CD4-positive, alpha-beta memory T cell (primary cell): ENCODE results near the gene LRIT2. TPM values are rescaled to one million over a fixed set of nuclear protein-coding genes. Genes with fewer than 3 reads are reported as not detected.
"Not testable (repeated sequence)": the region's sequence is repeated elsewhere in the genome, so short reads cannot be mapped to it uniquely, and the experiment has no call there.

Experiments used
- CTCF ChIA-PET: fragments of 350-600 bp; sonication (Branson Sonifier 250); formaldehyde crosslinking; loops from one replicate; lab custom pipeline; 2021; ENCODE audit warnings: inconsistent platforms; ENCODE audit not compliant: partially characterized antibody; lab: Charles Lee
- POLR2A ChIA-PET: fragments of 350-600 bp; sonication (Branson Sonifier 250); formaldehyde crosslinking; loops from one replicate; lab custom pipeline; 2021; ENCODE audit not compliant: partially characterized antibody; lab: Charles Lee
- DNase-seq, 5 donors: peaks; one replicate each; pipeline versions ENCODE4 v3.0.0 to v3.0.0-alpha.2; 2020 to 2022; ENCODE audit warnings: mixed read lengths in 1 of 5
- H3K27ac ChIP-seq: one replicate; pipeline ENCODE4 v1.7.0; 2013; ENCODE audit warnings: low read depth, low read length
- H3K27me3 ChIP-seq: 2 replicates; pipeline ENCODE4 v1.7.0; 2013; ENCODE audit warnings: mild to moderate bottlenecking, low read length, moderate library complexity; ENCODE audit not compliant: insufficient read depth
- H3K36me3 ChIP-seq: 2 replicates; pipeline ENCODE4 v1.7.0; 2013; ENCODE audit warnings: mild to moderate bottlenecking, low read length, moderate library complexity; ENCODE audit not compliant: insufficient read depth
- H3K4me1 ChIP-seq: 2 replicates; pipeline ENCODE4 v1.7.0; 2013; ENCODE audit warnings: mild to moderate bottlenecking, low read length, moderate library complexity; ENCODE audit not compliant: insufficient read depth
- H3K4me3 ChIP-seq, 2 donors: one replicate each; pipeline ENCODE4 v1.7.0; 2013; ENCODE audit warnings: low read length in 2 of 2, mild to moderate bottlenecking in 1 of 2
- H3K9me3 ChIP-seq, 2 donors: one replicate each; pipeline ENCODE4 v1.7.0; 2013; ENCODE audit warnings: low read length in 2 of 2, control low read depth in 1 of 2; ENCODE audit not compliant: control insufficient read depth in 1 of 2
- H3K27ac Mint-ChIP-seq, 7 donors: one replicate each; pipeline ENCODE4 v1.8.0; 2020 to 2021; ENCODE audit warnings: mixed read lengths in 7 of 7, mild to moderate bottlenecking in 6 of 7, inconsistent platforms in 3 of 7, moderate library complexity in 3 of 7
- H3K27me3 Mint-ChIP-seq, 2 donors: one replicate each; pipeline ENCODE4 v1.8.0; 2020 to 2021; ENCODE audit warnings: mixed read lengths in 2 of 2
- H3K36me3 Mint-ChIP-seq, 2 donors: one replicate each; pipeline ENCODE4 v1.8.0; 2020 to 2021; ENCODE audit warnings: mixed read lengths in 2 of 2, inconsistent platforms in 1 of 2, mild to moderate bottlenecking in 1 of 2
- H3K4me1 Mint-ChIP-seq, 4 donors: one replicate each; pipeline ENCODE4 v1.8.0; 2020 to 2021; ENCODE audit warnings: mixed read lengths in 4 of 4, mild to moderate bottlenecking in 1 of 4
- H3K4me3 Mint-ChIP-seq, 8 donors: one replicate each; pipeline ENCODE4 v1.8.0; 2020 to 2021; ENCODE audit warnings: mixed read lengths in 8 of 8, mild to moderate bottlenecking in 7 of 8, moderate library complexity in 6 of 8, inconsistent platforms in 3 of 8
- H3K9me3 Mint-ChIP-seq, 8 donors: one replicate each; pipeline ENCODE4 v1.8.0; 2020 to 2021; ENCODE audit warnings: mixed read lengths in 8 of 8, mild to moderate bottlenecking in 5 of 8, inconsistent platforms in 3 of 8, moderate library complexity in 1 of 8
- intact Hi-C: fragments of 100-400 bp; cut with micrococcal nuclease; formaldehyde crosslinking; loops from one replicate; pipeline ENCODE4 v1.15.1; 2023
- polyA plus RNA-seq, 2 donors: library from polyadenylated mRNA; unstranded; fragments of 300-500 nt; fragmentation: Illumina TruSeq; gene quantifications; one replicate each; pipeline ENCODE4 v1.2.3, GENCODE V29; 2021
- total RNA-seq, 2 experiments: library from RNA; stranded (reverse); gene quantifications; one replicate each; pipeline ENCODE4 v1.2.3, GENCODE V29; 2021

LRIT2 gene
- total and polyA plus RNA-seq, 4 experiments from 2014 or later: not detected

DNA sequence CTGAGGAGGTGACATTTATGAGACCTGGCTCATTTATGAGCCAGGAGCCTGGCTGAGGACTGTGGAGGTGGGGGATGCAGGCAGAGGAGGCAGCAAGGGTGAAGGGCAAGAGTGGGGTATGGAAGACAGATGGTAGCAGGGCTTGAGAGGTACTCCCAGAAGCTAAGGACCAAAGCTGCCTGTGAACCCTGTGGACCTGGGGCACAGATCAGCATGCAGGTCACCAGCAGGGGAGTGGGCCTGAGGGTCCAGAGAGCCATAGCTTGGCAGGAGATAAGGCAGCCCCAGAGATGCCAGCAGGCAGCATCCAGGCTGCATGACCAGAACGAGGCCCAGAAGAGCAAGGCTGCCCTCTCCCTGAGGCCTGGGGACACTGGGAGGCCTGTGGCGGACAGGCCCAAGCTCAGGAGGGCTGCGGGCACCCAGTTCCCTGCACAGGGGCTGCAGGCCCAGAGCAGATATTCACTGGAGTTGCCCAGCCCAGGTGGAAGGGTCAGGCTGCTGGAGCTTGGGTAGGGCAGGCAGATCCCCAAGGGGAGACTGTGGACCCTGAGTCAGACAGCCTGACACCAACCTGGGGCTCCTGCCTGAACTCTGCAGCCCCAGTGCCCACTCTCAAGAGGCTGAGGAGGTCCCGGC is 48.4 kb downstream of the LRIT2 start:
- Histone ChIP-seq H3K4me3 (no peak overlapping the region), H3K36me3 (no peaks in the 10 kb centered on the region), H3K27ac (no peak overlapping the region), H3K4me1 (peaks cover 30% of the 10 kb centered on the region), H3K27me3 (no peaks in the 10 kb centered on the region), H3K9me3 (no peaks in the 10 kb centered on the region)
- ChIA-PET POLR2A (interaction anchor here (0.7 to 1.8 kb wide), 5 partner anchors 14 to 37 kb away, joined by 3 to 11 read pairs (median 5); partner anchors contain the start of gene GHITM), CTCF (interaction anchor here (1.1 kb wide), 1 partner anchor 29 kb away, joined by 7 read pairs; no protein-coding TSS in a partner anchor)
- no peaks in the 10 kb centered on the region for H3K27me3 Mint-ChIP-seq
- intact Hi-C loops: no loop called here
- H3K4me3 Mint-ChIP-seq: peak overlapping the region in 3 of 8 donors; percentile 27 to 76 (median 72)
- H3K4me1 Mint-ChIP-seq: peaks cover 6 to 11% (median 7%) of the 10 kb centered on the region in 4 donors
- H3K9me3 Mint-ChIP-seq: no peaks in the 10 kb centered on the region
- no peak for DNase-seq
- H3K36me3 Mint-ChIP-seq: no peaks in the 10 kb centered on the region
- peak overlapping the region in 5 of 7 donors; percentile 82 to 91 (median 88) for H3K27ac Mint-ChIP-seq

DNA sequence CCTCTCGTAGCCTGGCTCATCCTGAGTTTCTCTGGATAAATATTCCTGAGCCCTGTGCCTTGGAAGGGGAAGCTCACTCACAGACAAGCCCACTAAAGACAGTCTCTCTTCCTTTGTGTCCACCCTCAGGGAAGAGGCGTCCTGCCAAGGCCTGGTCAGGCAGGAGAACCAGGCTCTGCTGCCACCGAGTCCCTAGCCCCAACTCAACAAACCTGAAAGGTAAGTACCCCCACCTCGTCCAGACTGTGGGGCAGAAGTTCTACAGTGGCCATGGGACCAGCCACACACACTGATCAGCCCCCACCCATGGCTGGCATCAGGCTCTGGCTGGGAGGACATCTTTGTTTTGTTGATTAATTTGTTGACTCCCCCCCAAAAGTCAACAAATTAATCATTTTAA is 49.0 kb downstream of the LRIT2 start:
- H3K4me1 Mint-ChIP-seq: peaks cover 6 to 11% (median 7%) of the 10 kb centered on the region in 4 donors

DNA sequence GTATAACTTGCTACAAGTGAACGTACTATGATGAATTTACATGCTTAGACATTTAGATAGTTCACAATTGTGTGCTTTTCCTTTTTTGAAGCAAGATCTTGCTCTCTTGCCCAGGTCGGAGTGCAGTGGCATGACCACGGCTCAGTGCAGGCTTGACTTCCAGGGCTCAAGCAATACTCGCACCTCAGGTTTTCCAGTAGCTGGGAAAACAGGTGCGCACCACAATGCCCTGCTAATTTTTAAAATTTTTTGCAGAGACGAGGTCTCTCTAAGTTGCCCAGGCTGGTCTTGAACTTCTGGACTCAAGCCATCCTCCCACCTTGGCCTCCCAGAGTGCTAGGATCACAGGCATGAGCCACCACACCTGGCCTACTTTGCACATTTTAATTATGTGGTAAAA is 49.9 kb downstream of the LRIT2 start:
- Mint-ChIP-seq H3K27ac (no peak overlapping the region), H3K4me1 (peaks cover 6 to 11% (median 7%) of the 10 kb centered on the region in 4 donors), H3K36me3 (no peaks in the 10 kb centered on the region), H3K27me3 (peaks cover 0 to 3% of the 10 kb centered on the region in 2 donors), H3K4me3 (no peak overlapping the region), H3K9me3 (no peaks in the 10 kb centered on the region)
- CTCF ChIA-PET: no interaction called here
- POLR2A ChIA-PET: no interaction called here
- Histone ChIP-seq H3K4me1 (peaks cover 30% of the 10 kb centered on the region), H3K4me3 (no peak overlapping the region), H3K27me3 (no peaks in the 10 kb centered on the region), H3K27ac (no peak overlapping the region), H3K9me3 (no peaks in the 10 kb centered on the region), H3K36me3 (no peaks in the 10 kb centered on the region)
- DNase-seq: no peak
- intact Hi-C loops: no loop called here

More for the DNA sequence above, 49.0 kb downstream of the LRIT2 start:
- Histone ChIP-seq H3K27me3 (no peaks in the 10 kb centered on the region), H3K4me3 (no peak overlapping the region), H3K36me3 (no peaks in the 10 kb centered on the region), H3K27ac (no peak overlapping the region), H3K9me3 (no peaks in the 10 kb centered on the region), H3K4me1 (peaks cover 30% of the 10 kb centered on the region)
- intact Hi-C loops: no loop called here
- H3K36me3 Mint-ChIP-seq: no peaks in the 10 kb centered on the region
- DNase-seq: no peak
- POLR2A ChIA-PET: interaction anchor here (1.8 kb wide), 1 partner anchor 37 kb away, joined by 11 read pairs; the partner anchor contains the start of gene GHITM
- CTCF ChIA-PET: no interaction called here
- peak overlapping the region in 6 of 7 donors; percentile 23 to 91 (median 86) for H3K27ac Mint-ChIP-seq
- peaks cover 0 to under 1% of the 10 kb centered on the region in 2 donors for H3K27me3 Mint-ChIP-seq
- H3K4me3 Mint-ChIP-seq: peak overlapping the region in 2 of 8 donors; percentile 72 to 76
- H3K9me3 Mint-ChIP-seq: no peaks in the 10 kb centered on the region

DNA sequence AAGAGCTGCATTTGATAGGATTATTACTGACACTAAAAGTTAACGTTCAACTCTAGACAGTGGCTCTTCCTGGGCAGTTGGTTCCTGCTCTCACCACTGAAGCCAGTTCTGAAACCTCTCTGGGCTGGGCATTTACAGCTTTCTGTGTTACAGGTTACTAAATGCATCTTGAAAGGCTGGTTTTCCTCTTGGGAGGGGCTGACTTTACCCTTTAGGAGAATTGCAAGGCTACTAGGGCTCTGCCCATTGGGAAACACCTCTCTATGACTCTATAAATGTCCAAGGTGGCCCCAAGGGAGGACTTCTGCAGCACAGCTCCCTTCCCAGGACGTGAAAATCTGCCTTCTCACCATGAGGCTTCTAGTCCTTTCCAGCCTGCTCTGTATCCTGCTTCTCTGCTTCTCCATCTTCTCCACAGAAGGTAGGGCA is 51.8 kb downstream of the LRIT2 start, which contains the start of gene GPR15LG:
TSS of gene GPR15LG (plus strand) at position 301 of the 429 bp plus-strand sequence. CDS start at position 352, 51 bp downstream.
- Histone ChIP-seq H3K4me3 (no peak within 1 kb of the TSS), H3K27me3 (no peaks in the 10 kb centered on the region), H3K9me3 (no peaks in the 10 kb centered on the region), H3K4me1 (peaks cover 22% of the 10 kb centered on the region), H3K27ac (no peak within 1 kb of the TSS), H3K36me3 (no peaks in the 10 kb centered on the region)
- H3K27me3 Mint-ChIP-seq: peaks cover 0 to 3% of the 10 kb centered on the region in 2 donors
- H3K4me1 Mint-ChIP-seq: peaks cover 6 to 11% (median 7%) of the 10 kb centered on the region in 4 donors
- CTCF ChIA-PET: no interaction called here
- no peak within 1 kb of the TSS for H3K27ac Mint-ChIP-seq
- POLR2A ChIA-PET: no interaction called here
- H3K4me3 Mint-ChIP-seq: no peak within 1 kb of the TSS
- no peaks in the 10 kb centered on the region for H3K9me3 Mint-ChIP-seq
- intact Hi-C loops: no loop called here
- no peaks in the 10 kb centered on the region for H3K36me3 Mint-ChIP-seq
- DNase-seq: no peak

DNA sequence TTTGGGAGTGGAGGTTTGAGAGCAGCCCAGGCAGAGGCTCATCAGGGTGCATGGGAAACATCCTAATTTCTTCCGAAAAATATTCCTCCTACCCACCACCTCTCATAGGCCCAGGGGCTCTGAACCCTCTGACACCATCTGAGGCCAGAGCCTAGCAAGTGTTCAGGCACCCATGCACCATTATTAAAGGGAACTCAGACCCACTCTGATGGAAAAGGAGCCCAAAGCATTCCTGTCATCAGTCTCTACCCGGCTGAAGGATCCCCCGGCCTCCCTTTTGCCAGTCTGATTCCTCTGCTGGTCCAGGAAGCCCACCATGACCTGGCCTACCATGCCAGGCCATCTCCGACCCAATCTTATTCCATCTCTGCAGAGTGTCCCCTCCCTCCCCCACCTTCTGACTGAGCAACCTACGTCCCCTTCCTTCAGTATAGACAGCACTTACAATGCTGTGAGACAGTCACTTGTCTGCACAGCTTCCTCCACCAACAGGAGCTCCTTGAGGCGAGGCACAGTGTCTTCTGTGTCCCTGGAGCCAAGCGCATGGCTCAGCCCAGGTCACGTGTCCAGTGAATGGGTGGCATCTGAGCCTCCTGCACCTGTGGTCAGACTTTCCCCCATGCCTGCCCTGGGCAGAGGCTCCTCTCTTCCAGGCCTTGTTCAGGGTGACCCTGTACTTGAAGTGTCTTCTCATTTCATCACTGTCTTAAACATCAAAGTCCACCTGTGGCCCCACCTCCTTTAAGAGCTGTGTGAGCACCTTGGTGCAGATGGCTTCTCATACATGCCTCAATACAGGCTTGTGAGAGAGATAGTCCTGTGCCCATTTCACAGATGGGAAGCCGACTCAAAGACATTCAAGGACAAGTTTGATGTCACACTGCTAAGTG is 52.6 kb downstream of the LRIT2 start:
- H3K27ac Mint-ChIP-seq: no peak overlapping the region
- Histone ChIP-seq H3K36me3 (no peaks in the 10 kb centered on the region), H3K27me3 (no peaks in the 10 kb centered on the region), H3K27ac (no peak overlapping the region), H3K9me3 (no peaks in the 10 kb centered on the region), H3K4me3 (no peak overlapping the region), H3K4me1 (peaks cover 14% of the 10 kb centered on the region)
- peaks cover 6 to 11% (median 7%) of the 10 kb centered on the region in 4 donors for H3K4me1 Mint-ChIP-seq
- no peaks in the 10 kb centered on the region for H3K36me3 Mint-ChIP-seq
- no peak overlapping the region for H3K4me3 Mint-ChIP-seq
- ChIA-PET POLR2A (no interaction called here), CTCF (no interaction called here)
- no peaks in the 10 kb centered on the region for H3K9me3 Mint-ChIP-seq
- intact Hi-C loops: no loop called here
- peaks cover 0 to 4% of the 10 kb centered on the region in 2 donors for H3K27me3 Mint-ChIP-seq
- DNase-seq: no peak

DNA sequence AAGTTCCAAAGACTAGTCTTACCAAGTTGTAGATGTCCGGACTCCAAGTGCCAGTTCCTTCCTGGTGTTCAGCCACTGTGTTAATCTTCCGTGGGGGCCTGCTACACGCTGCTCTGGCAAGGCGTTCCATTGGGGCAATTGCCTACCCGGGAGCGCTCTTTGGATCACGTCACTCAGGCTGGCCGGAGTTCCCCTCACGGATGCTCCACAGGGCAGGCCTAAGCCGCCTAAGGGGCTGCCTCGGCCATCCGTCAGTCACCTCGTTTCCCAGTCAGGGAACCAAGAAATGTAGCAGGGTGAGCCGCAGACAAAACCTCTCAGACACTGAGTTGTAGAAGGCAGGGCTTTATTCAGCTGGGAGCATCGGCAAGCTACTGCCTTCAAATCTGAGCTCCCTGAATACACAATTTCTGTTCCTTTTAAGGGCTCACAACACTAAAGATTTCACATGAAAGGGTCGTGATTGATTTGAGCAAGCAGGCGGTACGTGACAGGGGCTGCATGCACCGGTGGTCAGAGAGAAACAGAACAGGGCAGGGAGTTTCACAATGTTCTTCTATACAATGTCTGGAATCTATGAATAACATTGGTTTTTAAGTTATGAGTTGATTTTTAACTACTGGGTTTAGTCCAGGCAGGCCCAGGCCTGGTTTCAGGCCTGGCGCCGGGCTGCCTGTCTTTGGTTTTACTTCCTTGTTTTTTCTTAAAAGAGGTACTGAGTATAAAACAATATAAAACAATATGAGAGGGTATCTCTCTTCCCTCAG is 53.5 kb downstream of the LRIT2 start:
- CTCF ChIA-PET, H3K4me3 Mint-ChIP-seq, POLR2A ChIA-PET, H3K4me1 Mint-ChIP-seq, H3K36me3 Mint-ChIP-seq, H3K27me3 Mint-ChIP-seq, H3K27me3 ChIP-seq, H3K36me3 ChIP-seq, H3K4me1 ChIP-seq, H3K27ac Mint-ChIP-seq, H3K9me3 ChIP-seq, H3K9me3 Mint-ChIP-seq, DNase-seq, H3K27ac ChIP-seq, H3K4me3 ChIP-seq, intact Hi-C loops: not testable (repeated sequence)
